ENCODE results near the gene OLFM1. TPM values are rescaled to one million over a fixed set of nuclear protein-coding genes. Genes with fewer than 3 reads are reported as not detected.

The OLFM1 gene
- total and polyA plus RNA-seq, 3 experiments from 2014 or later = not detected

- Histone ChIP-seq H3K36me3 (ENCODE audit: insufficient read depth, low read length) (no peaks in the 10 kb centered on the region), H3K4me1 (ENCODE audit: insufficient read depth, low read length) (no peaks in the 10 kb centered on the region), H3K27ac (ENCODE audit: low read depth, low read length) (no peak overlapping the region), H3K4me3 (ENCODE audit: low read length) (no peak overlapping the region), H3K9me3 (ENCODE audit: low read length) (no peaks in the 10 kb centered on the region), H3K27me3 (ENCODE audit: insufficient read depth, low read length, poor library complexity, severe bottlenecking) (no peaks in the 10 kb centered on the region)
- no peak overlapping the region for H3K4me3 Mint-ChIP-seq
- H3K36me3 Mint-ChIP-seq = no peaks in the 10 kb centered on the region
- H3K27ac Mint-ChIP-seq = no peak overlapping the region
- CTCF ChIA-PET = no interaction called here
- H3K27me3 Mint-ChIP-seq = peaks cover 11 to 37% of the 10 kb centered on the region in 2 donors
- POLR2A ChIA-PET = no interaction called here
- no peak for DNase-seq
- H3K9me3 Mint-ChIP-seq = peaks cover 0 to 3% (median 0%) of the 10 kb centered on the region in 5 donors
- peaks cover 0 to 3% (median 0%) of the 10 kb centered on the region in 3 donors for H3K4me1 Mint-ChIP-seq
Measured at GRCh38 chr9:135076876-135077430, 10.5 kb upstream of the OLFM1 start.

- POLR2A ChIA-PET = no interaction called here
- peaks cover 0 to 3% (median 0%) of the 10 kb centered on the region in 5 donors for H3K9me3 Mint-ChIP-seq
- CTCF ChIA-PET = no interaction called here
Measured at GRCh38 chr9:135077497-135078200, 9.8 kb upstream of the OLFM1 start.

GRCh38 chr9:135078361-135078821 is 9.1 kb upstream of the OLFM1 start:
- Histone ChIP-seq H3K4me1 (ENCODE audit: insufficient read depth, low read length) (no peaks in the 10 kb centered on the region), H3K27ac (ENCODE audit: low read depth, low read length) (no peak overlapping the region), H3K36me3 (ENCODE audit: insufficient read depth, low read length) (no peaks in the 10 kb centered on the region), H3K9me3 (ENCODE audit: low read length) (no peaks in the 10 kb centered on the region), H3K4me3 (ENCODE audit: low read length) (no peak overlapping the region), H3K27me3 (ENCODE audit: insufficient read depth, low read length, poor library complexity, severe bottlenecking) (no peaks in the 10 kb centered on the region)
- Mint-ChIP-seq H3K36me3 (no peaks in the 10 kb centered on the region), H3K9me3 (peaks cover 0 to 3% (median 0%) of the 10 kb centered on the region in 5 donors), H3K27ac (no peak overlapping the region), H3K4me3 (no peak overlapping the region), H3K4me1 (peaks cover 0 to 3% (median 0%) of the 10 kb centered on the region in 3 donors), H3K27me3 (peaks cover 15 to 41% of the 10 kb centered on the region in 2 donors)
- DNase-seq = no peak
- CTCF ChIA-PET = no interaction called here
- POLR2A ChIA-PET = no interaction called here

More at GRCh38 chr9:135077497-135078200, 9.8 kb upstream of the OLFM1 start:
- H3K27me3 Mint-ChIP-seq = peaks cover 9 to 37% of the 10 kb centered on the region in 2 donors
- H3K4me3 Mint-ChIP-seq = no peak overlapping the region
- Histone ChIP-seq H3K27me3 (ENCODE audit: insufficient read depth, low read length, poor library complexity, severe bottlenecking) (no peaks in the 10 kb centered on the region), H3K4me3 (ENCODE audit: low read length) (no peak overlapping the region), H3K36me3 (ENCODE audit: insufficient read depth, low read length) (no peaks in the 10 kb centered on the region), H3K9me3 (ENCODE audit: low read length) (no peaks in the 10 kb centered on the region), H3K27ac (ENCODE audit: low read depth, low read length) (no peak overlapping the region), H3K4me1 (ENCODE audit: insufficient read depth, low read length) (no peaks in the 10 kb centered on the region)
- H3K27ac Mint-ChIP-seq = no peak overlapping the region
- no peaks in the 10 kb centered on the region for H3K36me3 Mint-ChIP-seq
- no peak for DNase-seq
- H3K4me1 Mint-ChIP-seq = peaks cover 0 to 3% (median 0%) of the 10 kb centered on the region in 3 donors

- H3K36me3 Mint-ChIP-seq = no peaks in the 10 kb centered on the region
Measured at GRCh38 chr9:135079018-135079417, 8.4 kb upstream of the OLFM1 start.

GRCh38 chr9:135079676-135080075 is 7.8 kb upstream of the OLFM1 start:
- Histone ChIP-seq H3K9me3 (ENCODE audit: low read length) (no peaks in the 10 kb centered on the region), H3K36me3 (ENCODE audit: insufficient read depth, low read length) (no peaks in the 10 kb centered on the region), H3K27me3 (ENCODE audit: insufficient read depth, low read length, poor library complexity, severe bottlenecking) (no peaks in the 10 kb centered on the region), H3K27ac (ENCODE audit: low read depth, low read length) (no peak overlapping the region), H3K4me1 (ENCODE audit: insufficient read depth, low read length) (no peaks in the 10 kb centered on the region), H3K4me3 (ENCODE audit: low read length) (no peak overlapping the region)
- Mint-ChIP-seq H3K9me3 (peaks cover 0 to 3% (median 0%) of the 10 kb centered on the region in 5 donors), H3K4me1 (peaks cover 0 to 2% (median 0%) of the 10 kb centered on the region in 3 donors), H3K4me3 (no peak overlapping the region), H3K27me3 (peaks cover 18 to 42% of the 10 kb centered on the region in 2 donors), H3K27ac (no peak overlapping the region), H3K36me3 (no peaks in the 10 kb centered on the region)
- no peak for DNase-seq
- POLR2A ChIA-PET = no interaction called here
- CTCF ChIA-PET = no interaction called here

More at GRCh38 chr9:135079018-135079417, 8.4 kb upstream of the OLFM1 start:
- Mint-ChIP-seq H3K4me1 (peaks cover 0 to 3% (median 0%) of the 10 kb centered on the region in 3 donors), H3K4me3 (no peak overlapping the region), H3K27ac (no peak overlapping the region), H3K27me3 (peaks cover 15 to 39% of the 10 kb centered on the region in 2 donors), H3K9me3 (peaks cover 0 to 3% (median 0%) of the 10 kb centered on the region in 5 donors)
- Histone ChIP-seq H3K36me3 (ENCODE audit: insufficient read depth, low read length) (no peaks in the 10 kb centered on the region), H3K4me1 (ENCODE audit: insufficient read depth, low read length) (no peaks in the 10 kb centered on the region), H3K9me3 (ENCODE audit: low read length) (no peaks in the 10 kb centered on the region), H3K27ac (ENCODE audit: low read depth, low read length) (no peak overlapping the region), H3K27me3 (ENCODE audit: insufficient read depth, low read length, poor library complexity, severe bottlenecking) (no peaks in the 10 kb centered on the region), H3K4me3 (ENCODE audit: low read length) (no peak overlapping the region)
- ChIA-PET POLR2A (no interaction called here), CTCF (no interaction called here)
- DNase-seq = no peak

GRCh38 chr9:135080286-135081263 is 6.9 kb upstream of the OLFM1 start:
- H3K27me3 ChIP-seq (ENCODE audit: insufficient read depth, low read length, poor library complexity, severe bottlenecking) = no peaks in the 10 kb centered on the region
- no peaks in the 10 kb centered on the region for H3K36me3 Mint-ChIP-seq
- no peaks in the 10 kb centered on the region for H3K36me3 ChIP-seq (ENCODE audit: insufficient read depth, low read length)
- ChIA-PET CTCF (no interaction called here), POLR2A (no interaction called here)
- H3K9me3 ChIP-seq (ENCODE audit: low read length) = no peaks in the 10 kb centered on the region
- H3K4me1 ChIP-seq (ENCODE audit: insufficient read depth, low read length) = no peaks in the 10 kb centered on the region
- no peaks in the 10 kb centered on the region for H3K4me1 Mint-ChIP-seq
- peaks cover 0 to 3% (median 0%) of the 10 kb centered on the region in 5 donors for H3K9me3 Mint-ChIP-seq
- H3K4me3 ChIP-seq (ENCODE audit: low read length) = no peak overlapping the region
- peaks cover 19 to 45% of the 10 kb centered on the region in 2 donors for H3K27me3 Mint-ChIP-seq
- no peak overlapping the region for H3K27ac Mint-ChIP-seq
- DNase-seq = no peak
- no peak overlapping the region for H3K4me3 Mint-ChIP-seq
- H3K27ac ChIP-seq (ENCODE audit: low read depth, low read length) = no peak overlapping the region

GRCh38 chr9:135081264-135081660 is 6.2 kb upstream of the OLFM1 start:
- Histone ChIP-seq H3K4me3 (ENCODE audit: low read length) (no peak overlapping the region), H3K27ac (ENCODE audit: low read depth, low read length) (no peak overlapping the region), H3K4me1 (ENCODE audit: insufficient read depth, low read length) (no peaks in the 10 kb centered on the region), H3K36me3 (ENCODE audit: insufficient read depth, low read length) (no peaks in the 10 kb centered on the region), H3K27me3 (ENCODE audit: insufficient read depth, low read length, poor library complexity, severe bottlenecking) (no peaks in the 10 kb centered on the region), H3K9me3 (ENCODE audit: low read length) (no peaks in the 10 kb centered on the region)
- Mint-ChIP-seq H3K4me3 (no peak overlapping the region), H3K4me1 (peaks cover 3 to 5% (median 5%) of the 10 kb centered on the region in 3 donors), H3K9me3 (peaks cover 0 to 2% (median 0%) of the 10 kb centered on the region in 5 donors), H3K27ac (no peak overlapping the region), H3K27me3 (peaks cover 26 to 50% of the 10 kb centered on the region in 2 donors), H3K36me3 (no peaks in the 10 kb centered on the region)
- POLR2A ChIA-PET = no interaction called here
- DNase-seq = no peak
- CTCF ChIA-PET = no interaction called here

- Histone ChIP-seq H3K4me3 (ENCODE audit: low read length) (no peak overlapping the region), H3K27me3 (ENCODE audit: insufficient read depth, low read length, poor library complexity, severe bottlenecking) (no peaks in the 10 kb centered on the region), H3K36me3 (ENCODE audit: insufficient read depth, low read length) (no peaks in the 10 kb centered on the region), H3K9me3 (ENCODE audit: low read length) (no peaks in the 10 kb centered on the region), H3K4me1 (ENCODE audit: insufficient read depth, low read length) (no peaks in the 10 kb centered on the region), H3K27ac (ENCODE audit: low read depth, low read length) (no peak overlapping the region)
- peaks cover 4 to 7% (median 6%) of the 10 kb centered on the region in 3 donors for H3K4me1 Mint-ChIP-seq
- H3K36me3 Mint-ChIP-seq = no peaks in the 10 kb centered on the region
- no peak overlapping the region for H3K27ac Mint-ChIP-seq
- ChIA-PET POLR2A (no interaction called here), CTCF (no interaction called here)
- peaks cover 29 to 48% of the 10 kb centered on the region in 2 donors for H3K27me3 Mint-ChIP-seq
- no peak for DNase-seq
- no peak overlapping the region for H3K4me3 Mint-ChIP-seq
- no peaks in the 10 kb centered on the region for H3K9me3 Mint-ChIP-seq
Measured at GRCh38 chr9:135081731-135082130, 5.7 kb upstream of the OLFM1 start.
